Body of pancreas (tissue), 4 donors: ENCODE results near the gene FCN3.

Source experiments
- POLR2A ChIP-seq, 3 donors: fragments of 450-650 bp; IDR thresholded peaks; one replicate each; pipeline ENCODE4 v1.6.1; 2016; ENCODE audit warnings: antibody characterized with exemption in 3 of 3, mild to moderate bottlenecking in 2 of 3
- TF ChIP-seq, protein P1 (sequence below), 7 experiments: fragments of 450-650 bp in 4 of 7; fragments of 200-600 bp in 3 of 7; sonication (generic) in 3 of 7; IDR thresholded peaks; one replicate each; pipeline ENCODE4 v1.5.1; 2016 to 2019; ENCODE audit warnings: antibody characterized with exemption in 7 of 7

DNA sequence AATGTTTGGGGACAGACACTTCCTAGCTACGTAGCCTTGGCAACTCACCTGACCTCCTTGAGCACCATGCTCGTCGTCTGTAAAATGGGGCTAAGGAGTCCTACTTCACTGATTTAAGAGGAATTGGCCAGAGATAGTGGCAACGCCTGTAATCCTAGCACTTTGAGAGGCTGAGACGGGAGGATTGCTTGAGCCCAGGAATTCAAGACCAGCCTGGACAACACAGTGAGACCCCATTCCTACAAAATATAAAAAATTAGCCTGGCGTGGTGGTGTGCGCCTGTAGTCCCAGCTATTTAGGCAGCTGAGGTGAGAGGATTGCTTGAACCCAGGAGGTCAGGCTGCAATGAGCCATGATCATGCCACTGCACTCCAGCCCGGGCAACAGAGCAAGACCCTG lies 28.3 kb downstream of the FCN3 start:
- TF ChIP-seq, protein P1, sequence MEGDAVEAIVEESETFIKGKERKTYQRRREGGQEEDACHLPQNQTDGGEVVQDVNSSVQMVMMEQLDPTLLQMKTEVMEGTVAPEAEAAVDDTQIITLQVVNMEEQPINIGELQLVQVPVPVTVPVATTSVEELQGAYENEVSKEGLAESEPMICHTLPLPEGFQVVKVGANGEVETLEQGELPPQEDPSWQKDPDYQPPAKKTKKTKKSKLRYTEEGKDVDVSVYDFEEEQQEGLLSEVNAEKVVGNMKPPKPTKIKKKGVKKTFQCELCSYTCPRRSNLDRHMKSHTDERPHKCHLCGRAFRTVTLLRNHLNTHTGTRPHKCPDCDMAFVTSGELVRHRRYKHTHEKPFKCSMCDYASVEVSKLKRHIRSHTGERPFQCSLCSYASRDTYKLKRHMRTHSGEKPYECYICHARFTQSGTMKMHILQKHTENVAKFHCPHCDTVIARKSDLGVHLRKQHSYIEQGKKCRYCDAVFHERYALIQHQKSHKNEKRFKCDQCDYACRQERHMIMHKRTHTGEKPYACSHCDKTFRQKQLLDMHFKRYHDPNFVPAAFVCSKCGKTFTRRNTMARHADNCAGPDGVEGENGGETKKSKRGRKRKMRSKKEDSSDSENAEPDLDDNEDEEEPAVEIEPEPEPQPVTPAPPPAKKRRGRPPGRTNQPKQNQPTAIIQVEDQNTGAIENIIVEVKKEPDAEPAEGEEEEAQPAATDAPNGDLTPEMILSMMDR (IDR thresholded peaks at IDR 0.05) = no peak
- TF ChIP-seq POLR2A (IDR thresholded peaks at IDR 0.05) = no peak
